ENCODE data around the gene FEZF2.

The FEZF2 gene

GRCh38 chr3:62371720-62372591 lies 1.4 kb downstream of the FEZF2 start:
- no peak for DNase-seq

DNA sequence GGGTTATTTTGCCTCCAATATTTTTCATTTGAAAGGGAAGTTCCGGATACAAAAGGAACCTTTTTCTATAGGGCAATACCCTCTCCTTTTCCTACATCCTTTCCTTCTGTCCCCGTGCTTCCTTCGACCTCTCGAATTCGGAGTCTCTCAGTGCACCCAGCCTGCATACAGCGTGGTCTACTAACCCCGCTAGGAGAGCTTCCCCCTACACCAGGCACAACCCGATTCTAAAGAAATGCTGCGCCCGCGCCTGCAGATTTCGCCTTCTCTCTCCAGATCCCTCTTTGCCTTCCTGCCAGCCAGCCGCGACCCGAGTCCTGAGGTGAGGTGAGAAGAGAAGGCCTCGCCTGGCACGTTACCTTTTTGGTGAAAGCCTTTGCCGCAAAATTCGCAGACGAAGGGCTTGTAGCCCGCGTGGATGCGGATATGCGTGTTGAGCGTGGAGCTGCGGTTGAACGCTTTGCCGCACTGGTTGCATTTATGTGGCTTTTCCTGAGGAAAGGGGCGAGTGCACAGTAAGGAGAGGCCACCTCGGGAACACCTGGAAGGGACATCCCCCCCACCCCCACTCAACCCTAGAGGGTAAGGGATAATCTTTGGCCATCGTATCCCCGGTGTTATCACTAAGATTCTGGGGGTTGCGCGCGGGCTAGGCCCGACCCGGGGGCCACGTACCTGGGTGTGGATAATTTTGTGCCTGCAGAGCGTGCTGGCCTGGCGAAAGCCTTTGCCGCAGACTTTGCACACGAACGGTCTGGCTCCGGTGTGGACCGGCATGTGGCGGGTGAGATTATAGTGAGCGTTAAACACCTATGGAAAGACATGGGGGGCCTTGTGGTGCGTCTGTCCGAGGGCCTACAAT lies 2.3 kb downstream of the FEZF2 start:
- DNase-seq, result no peak

DNA sequence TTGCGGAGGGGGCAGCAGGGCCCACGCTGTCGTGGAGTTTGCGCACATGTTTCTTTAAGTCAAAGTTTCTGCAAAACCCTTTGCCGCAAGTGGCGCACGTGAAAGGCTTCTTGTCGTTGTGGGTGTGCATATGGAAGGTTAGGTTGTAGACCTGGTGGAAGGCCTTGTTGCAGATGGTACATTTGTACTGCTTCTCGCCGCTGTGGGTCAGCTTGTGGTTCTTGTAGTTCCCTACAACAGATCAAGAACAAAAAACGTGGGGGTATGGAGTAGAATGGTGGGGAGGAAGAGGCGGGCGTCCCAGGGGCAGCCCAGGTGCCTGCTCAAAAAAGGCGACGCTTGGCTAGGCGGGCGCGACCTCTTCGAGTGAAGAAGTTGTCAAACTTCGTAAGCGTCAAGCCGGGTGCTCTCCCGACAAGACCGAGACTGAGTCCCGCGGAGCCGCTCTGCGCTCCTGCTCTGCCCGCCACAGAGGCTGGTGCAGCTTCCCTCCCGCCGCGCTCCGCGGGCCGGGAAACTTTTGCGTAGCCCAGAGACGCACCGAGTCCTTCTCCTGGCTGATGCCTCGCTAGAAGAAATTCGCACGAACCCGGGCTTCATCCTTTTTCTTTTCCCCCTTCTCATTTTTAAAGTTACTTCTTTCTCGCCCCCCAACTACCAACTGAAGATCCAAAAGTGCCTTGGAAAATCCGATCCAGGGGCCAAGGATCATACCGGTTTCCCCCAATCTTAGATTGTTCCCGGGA lies 3.1 kb downstream of the FEZF2 start:
- DNase-seq, result no peak

- DNase-seq, result no peak
These were observed 3.9 kb downstream of the FEZF2 start for GRCh38 chr3:62369476-62369743.

GRCh38 chr3:62368705-62369475 lies 4.5 kb downstream of the FEZF2 start:
- no peak for DNase-seq

DNA sequence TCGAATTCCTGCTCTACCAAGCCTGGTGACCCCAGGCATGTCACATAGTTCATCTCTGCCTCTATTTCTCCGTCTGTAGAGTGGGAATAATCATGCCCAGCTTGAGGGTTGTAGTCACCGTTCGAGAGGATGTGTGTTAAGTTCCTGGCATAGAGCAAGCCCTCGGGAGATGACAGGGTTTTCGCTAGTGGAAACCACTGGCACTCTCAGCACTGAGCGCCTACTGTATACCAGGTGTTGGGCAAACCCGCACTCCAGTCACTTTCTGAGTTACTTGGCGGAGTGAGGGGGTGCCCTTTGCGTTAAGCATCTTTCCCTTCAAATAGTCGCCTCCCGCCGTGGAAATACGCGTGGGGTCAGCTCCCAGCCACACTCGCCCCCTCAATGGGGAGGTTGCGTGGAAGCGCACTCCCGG lies 5.1 kb downstream of the FEZF2 start:
- DNase-seq, result no peak

DNA sequence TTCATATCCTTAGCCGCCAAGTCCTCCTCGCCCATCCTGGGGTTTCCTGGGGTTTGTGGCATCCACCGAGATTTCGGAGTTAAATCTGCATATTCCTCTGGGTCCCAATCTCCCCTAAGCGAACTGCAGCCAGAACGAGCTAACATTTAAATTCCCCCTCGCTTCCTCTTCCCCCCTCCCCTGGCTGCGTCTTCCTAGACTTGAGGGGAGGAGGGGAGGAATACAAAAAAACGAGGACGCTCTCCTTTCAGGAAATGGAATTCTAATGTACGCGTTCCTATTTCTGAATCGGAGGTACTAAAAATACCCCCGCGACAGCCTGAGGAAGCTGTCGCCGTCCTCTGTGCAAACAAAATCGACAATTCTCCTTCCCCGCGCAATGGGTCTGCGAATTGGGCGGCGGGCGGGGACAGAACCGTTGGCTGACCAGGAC lies 5.6 kb downstream of the FEZF2 start:
- DNase-seq, result no peak

- DNase-seq, result no peak
These were observed 7.2 kb downstream of the FEZF2 start for GRCh38 chr3:62366126-62366484.

- no peak for DNase-seq
These were observed 7.8 kb downstream of the FEZF2 start for GRCh38 chr3:62365391-62366125.

- DNase-seq, result no peak
These were observed 9.2 kb downstream of the FEZF2 start for GRCh38 chr3:62364191-62364590.

DNA sequence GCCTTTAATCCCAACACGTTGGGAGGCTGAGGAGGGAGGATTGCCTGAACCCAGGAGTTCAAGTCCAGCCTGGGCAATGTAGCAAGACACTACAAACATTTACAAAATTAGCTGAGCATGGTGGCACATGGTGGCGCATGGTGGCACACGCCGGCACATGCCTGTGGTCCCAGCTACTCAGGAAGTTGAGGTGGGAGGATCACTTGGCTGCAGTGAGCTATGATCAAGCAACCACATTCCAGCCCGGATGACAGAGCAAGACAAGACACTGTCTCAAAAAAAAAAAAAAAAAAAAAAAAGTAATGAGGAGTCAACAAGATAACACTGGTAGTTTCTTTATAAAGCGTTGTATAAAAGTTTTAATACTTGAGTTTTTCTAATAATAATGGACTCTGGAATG lies 10.1 kb downstream of the FEZF2 start:
- DNase-seq, result no peak

DNA sequence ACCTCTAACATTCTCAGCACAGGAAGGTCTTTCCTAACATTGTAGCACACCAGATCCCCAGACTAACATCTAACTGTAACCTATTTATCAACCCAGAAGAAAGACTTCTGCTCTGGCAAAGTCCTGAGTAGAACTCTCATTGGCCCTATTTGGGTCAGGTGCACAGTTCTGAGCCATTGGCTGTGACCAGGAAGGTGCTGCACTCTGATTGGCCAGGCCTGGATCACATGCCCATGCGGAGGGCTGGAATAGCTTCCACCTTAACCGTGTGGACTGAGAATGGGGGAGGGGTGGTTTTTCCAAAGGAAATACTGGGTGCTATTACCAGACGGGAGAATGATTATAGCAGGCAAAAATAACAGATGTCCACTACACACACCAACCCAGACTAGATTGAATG lies 11.5 kb downstream of the FEZF2 start:
- no peak for DNase-seq

- no peak for DNase-seq
These were observed 12.1 kb downstream of the FEZF2 start for GRCh38 chr3:62361261-62361660.

DNA sequence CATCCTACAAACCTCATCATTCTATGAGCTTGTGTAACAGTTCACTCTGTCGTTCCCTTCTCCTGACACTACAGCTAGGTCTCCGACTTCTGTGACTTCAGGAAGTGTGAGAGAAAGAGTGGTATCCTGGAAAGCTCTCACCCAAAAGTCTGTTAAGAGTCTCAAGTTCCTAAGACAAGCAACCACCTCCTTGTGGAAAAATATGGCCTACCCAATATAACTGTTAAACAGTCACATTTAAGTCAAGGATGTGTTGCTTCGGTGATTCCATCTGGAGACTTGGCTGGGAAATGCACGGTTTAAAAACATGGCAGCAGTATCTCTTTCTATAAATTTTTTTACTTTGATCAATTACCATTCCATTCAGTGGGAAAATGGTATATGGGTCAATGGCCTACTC lies 13.8 kb downstream of the FEZF2 start:
- no peak for DNase-seq

DNA sequence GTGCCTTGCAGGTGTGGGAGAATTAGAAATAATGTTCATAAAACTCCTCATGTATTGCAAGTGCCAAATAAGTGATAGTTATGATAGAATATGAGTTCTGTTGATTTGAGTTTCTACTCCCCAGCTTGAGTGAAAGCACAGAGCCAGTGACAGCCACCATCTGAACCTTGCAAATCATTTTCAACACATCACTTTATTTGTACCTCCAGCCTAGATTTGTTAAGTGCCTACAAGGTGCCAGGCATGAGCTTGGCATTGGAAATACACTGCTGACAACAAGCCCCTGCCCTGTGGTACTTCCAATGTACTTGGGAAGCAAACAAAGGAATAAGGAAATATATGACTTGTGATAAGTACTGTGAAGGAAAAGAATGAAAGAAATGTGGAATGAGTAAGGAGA lies 17.0 kb downstream of the FEZF2 start:
- DNase-seq, result no peak

DNA sequence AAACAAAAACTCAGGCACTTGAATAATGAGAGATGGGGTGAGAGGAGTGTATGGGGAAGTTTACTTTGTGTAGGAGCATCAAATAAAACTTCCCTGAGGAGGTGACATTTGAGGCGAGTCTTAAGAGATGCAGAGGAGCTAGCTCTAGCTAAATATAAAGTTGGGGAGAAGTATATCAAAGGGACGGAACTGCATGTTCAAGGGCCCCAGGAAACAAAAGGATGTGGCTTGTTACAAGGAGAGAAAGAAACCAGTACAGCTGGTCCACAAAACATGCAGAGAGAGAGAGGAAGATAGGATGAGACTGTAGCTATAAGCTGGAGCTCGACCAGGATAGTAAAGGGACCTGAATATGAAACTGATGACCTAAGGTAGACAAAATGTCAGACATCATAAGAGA lies 17.6 kb downstream of the FEZF2 start:
- DNase-seq, result no peak

DNA sequence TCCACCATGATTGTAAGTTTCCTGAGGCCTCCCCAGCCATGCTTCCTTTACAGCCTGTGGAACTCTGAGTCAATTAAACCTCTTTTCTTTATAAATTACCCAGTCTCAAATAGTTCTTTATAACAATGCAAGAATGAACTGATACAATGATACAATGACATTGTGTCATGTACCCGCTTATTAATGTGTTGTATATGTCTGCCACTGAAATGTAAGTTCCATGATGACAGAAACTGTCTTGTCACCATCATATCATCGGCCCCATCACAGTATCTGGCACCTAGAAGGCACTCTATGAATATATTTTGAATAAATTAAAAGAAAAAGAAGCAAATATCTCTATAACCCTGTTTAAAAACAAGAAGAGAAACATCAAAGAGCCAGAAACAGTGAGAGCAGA lies 29.6 kb downstream of the FEZF2 start:
- DNase-seq, result no peak

GRCh38 chr3:62335196-62335595 lies 38.2 kb downstream of the FEZF2 start:
- no peak for DNase-seq

- peak in 1 of 2 experiments; percentile 10 for DNase-seq
These were observed 40.5 kb downstream of the FEZF2 start for GRCh38 chr3:62332835-62333244.

GRCh38 chr3:62332017-62332416 lies 41.3 kb downstream of the FEZF2 start:
- no peak for DNase-seq

- peak in 1 of 2 experiments; percentile 21 for DNase-seq
These were observed 43.4 kb downstream of the FEZF2 start for GRCh38 chr3:62329971-62330370.

DNA sequence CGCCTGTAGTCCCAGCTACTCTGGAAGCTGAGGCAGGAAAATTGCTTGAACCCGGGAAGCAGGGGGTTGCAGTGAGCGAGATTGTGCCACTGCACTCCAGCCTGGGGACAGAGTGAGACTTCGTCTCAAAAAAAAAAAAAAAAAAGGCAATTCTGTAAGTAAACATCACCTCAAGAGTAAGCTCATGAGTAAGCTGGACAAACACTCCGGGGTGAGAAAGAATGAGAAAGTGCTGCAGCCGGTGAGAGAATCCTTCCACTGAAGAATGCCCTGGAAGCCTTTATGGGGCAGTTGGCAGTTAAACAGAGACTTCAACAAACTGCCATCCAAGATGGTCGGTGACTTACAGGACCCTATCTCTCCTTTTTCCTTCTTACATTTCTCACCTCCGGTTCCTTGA lies 47.5 kb downstream of the FEZF2 start:
- no peak for DNase-seq

Data from SW 1271 (cell line).